Peyer's patch (tissue), 4 donors: ENCODE results near the gene CDC42BPA.

ENCODE experiments used
- POLR2A ChIP-seq, 2 donors: fragments of 450-650 bp; IDR thresholded peaks; one replicate each; pipeline ENCODE4 v1.5.1; 2017; ENCODE audit warnings: antibody characterized with exemption in 2 of 2, mild to moderate bottlenecking in 2 of 2, moderate library complexity in 2 of 2
- TF ChIP-seq, protein P1 (sequence below), 6 experiments: fragments of 450-650 bp in 4 of 6; fragments of 200-600 bp in 2 of 6; sonication (generic) in 1 of 6; IDR thresholded peaks; one replicate each; pipeline ENCODE4 v1.5.1; 2017 to 2019; ENCODE audit warnings: antibody characterized with exemption in 6 of 6, mild to moderate bottlenecking in 3 of 6, moderate library complexity in 1 of 6

DNA sequence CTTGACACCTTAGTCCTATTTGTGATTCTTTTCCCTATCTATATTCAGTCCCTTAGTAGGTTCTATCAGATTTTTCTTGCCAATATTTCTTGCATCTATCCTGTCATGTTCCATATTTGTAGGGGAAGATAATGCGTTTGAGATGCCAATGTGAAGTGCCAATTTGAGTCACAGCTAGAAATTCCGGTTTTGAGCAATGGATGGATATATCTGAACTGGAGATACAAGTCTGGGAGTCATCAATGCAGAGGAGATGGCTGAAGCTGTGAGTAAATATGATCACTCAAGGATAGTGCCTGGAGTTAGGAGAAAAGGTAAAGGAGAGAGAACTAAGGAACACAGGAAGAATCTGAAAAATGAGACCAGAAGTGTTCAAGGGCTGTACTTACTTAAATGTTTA is 284.4 kb downstream of the CDC42BPA start:
- no peak for TF ChIP-seq POLR2A (IDR thresholded peaks at IDR 0.05)
- TF ChIP-seq, protein P1, sequence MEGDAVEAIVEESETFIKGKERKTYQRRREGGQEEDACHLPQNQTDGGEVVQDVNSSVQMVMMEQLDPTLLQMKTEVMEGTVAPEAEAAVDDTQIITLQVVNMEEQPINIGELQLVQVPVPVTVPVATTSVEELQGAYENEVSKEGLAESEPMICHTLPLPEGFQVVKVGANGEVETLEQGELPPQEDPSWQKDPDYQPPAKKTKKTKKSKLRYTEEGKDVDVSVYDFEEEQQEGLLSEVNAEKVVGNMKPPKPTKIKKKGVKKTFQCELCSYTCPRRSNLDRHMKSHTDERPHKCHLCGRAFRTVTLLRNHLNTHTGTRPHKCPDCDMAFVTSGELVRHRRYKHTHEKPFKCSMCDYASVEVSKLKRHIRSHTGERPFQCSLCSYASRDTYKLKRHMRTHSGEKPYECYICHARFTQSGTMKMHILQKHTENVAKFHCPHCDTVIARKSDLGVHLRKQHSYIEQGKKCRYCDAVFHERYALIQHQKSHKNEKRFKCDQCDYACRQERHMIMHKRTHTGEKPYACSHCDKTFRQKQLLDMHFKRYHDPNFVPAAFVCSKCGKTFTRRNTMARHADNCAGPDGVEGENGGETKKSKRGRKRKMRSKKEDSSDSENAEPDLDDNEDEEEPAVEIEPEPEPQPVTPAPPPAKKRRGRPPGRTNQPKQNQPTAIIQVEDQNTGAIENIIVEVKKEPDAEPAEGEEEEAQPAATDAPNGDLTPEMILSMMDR (IDR thresholded peaks at IDR 0.05) = no peak
